K562 (cell line): ENCODE results near the gene GASK1A. TPM values are rescaled to one million over a fixed set of nuclear protein-coding genes. Genes with fewer than 3 reads are reported as not detected.

Source experiments
- ATAC-seq: fragments of 200-7000 bp; cut with Tn5 transposase; 3 replicates; pipeline ENCODE4 v1.9.1; 2020; ENCODE audit warnings: moderate library complexity
- BruUV-seq: library from RNA; stranded (reverse); fragments of 400-500 nt; replicated peaks from 2 replicates; lab custom pipeline; 2021; lab: Mats Ljungman, UMichigan
- CTCF ChIA-PET: fragments of 300-600 bp; formaldehyde crosslinking; extraction: SDS; loops from one replicate; lab custom pipeline; 2021; ENCODE audit warnings: low intra/inter-chr PET ratio; lab: Yijun Ruan, JAX
- POLR2A ChIA-PET: fragments of 300-600, 350-650 bp; sonication (Branson Sonifier 250); formaldehyde crosslinking; extraction: SDS; loops from one replicate; lab custom pipeline; 2021; ENCODE audit warnings: antibody characterized with exemption, inconsistent platforms; lab: Yijun Ruan, JAX
- DNase-seq, 4 experiments: peaks; one replicate each; pipeline versions ENCODE4 v3.0.0 to v3.0.0-alpha.2; 2011 to 2018; ENCODE audit warnings: low spot score in 3 of 4, mixed read lengths in 3 of 4; ENCODE audit errors: extremely low read depth in 1 of 4
- FAIRE-seq: peaks from 2 replicates; lab custom pipeline; 2011; peaks lifted over from hg19 to GRCh38; lab: Jason Lieb, UNC
- H2AFZ ChIP-seq: 2 replicates; pipeline ENCODE4 v1.6.0; 2011; ENCODE audit warnings: low read depth, low read length, control low read depth, inconsistent platforms
- H3K27ac ChIP-seq: fragments of 200-600 bp; 3 replicates; pipeline ENCODE4 v1.8.0; 2011; ENCODE audit warnings: low read depth, mild to moderate bottlenecking, control low read depth, inconsistent platforms, low read length, moderate library complexity, mixed read lengths; ENCODE audit errors: extremely low read depth
- H3K27me3 ChIP-seq, 2 experiments: fragments of 300-600 bp in 1 of 2; 2 replicates in 1 of 2; 3 replicates in 1 of 2; pipeline versions ENCODE4 v1.6.0 to v1.8.0; 2011; ENCODE audit warnings: inconsistent platforms in 2 of 2, low read length in 2 of 2, mild to moderate bottlenecking in 1 of 2, mixed read lengths in 1 of 2, moderate library complexity in 1 of 2; ENCODE audit not compliant: control insufficient read depth in 2 of 2, insufficient read depth in 2 of 2
- H3K36me3 ChIP-seq: fragments of 300-600 bp; 3 replicates; pipeline ENCODE4 v1.8.0; 2011; ENCODE audit warnings: mild to moderate bottlenecking, low read length, inconsistent platforms; ENCODE audit not compliant: control insufficient read depth, insufficient read depth
- H3K4me1 ChIP-seq, 2 experiments: fragments of 200-600 bp in 1 of 2; replicated peaks in 1 of 2; 2 replicates in 1 of 2; 3 replicates in 1 of 2; pipeline versions ENCODE4 v1.5.1 to v1.8.0; 2011; ENCODE audit warnings: inconsistent platforms in 2 of 2, low read length in 2 of 2, mild to moderate bottlenecking in 1 of 2, mixed read lengths in 1 of 2, moderate library complexity in 1 of 2; ENCODE audit not compliant: control insufficient read depth in 2 of 2, insufficient read depth in 2 of 2
- H3K4me2 ChIP-seq: 2 replicates; pipeline ENCODE4 v1.6.1; 2011; ENCODE audit warnings: low read length, control low read depth, inconsistent platforms, mixed read lengths; ENCODE audit not compliant: insufficient read depth
- H3K4me3 ChIP-seq: fragments of 200-600 bp; sonication (generic), shearing (Covaris generic); 2 replicates; pipeline ENCODE4 v1.5.1; 2016; ENCODE audit warnings: control low read depth, inconsistent platforms
- H3K79me2 ChIP-seq: fragments of 200-600 bp; 3 replicates; pipeline ENCODE4 v1.8.0; 2011; ENCODE audit warnings: low read length, inconsistent platforms; ENCODE audit not compliant: control insufficient read depth, insufficient read depth
- H3K9ac ChIP-seq, 2 experiments: 2 replicates each; pipeline versions ENCODE4 v1.6.0 to v1.6.1; 2011; ENCODE audit warnings: low read depth in 2 of 2, low read length in 2 of 2, control low read depth in 1 of 2, inconsistent platforms in 1 of 2, mild to moderate bottlenecking in 1 of 2, mixed read lengths in 1 of 2; ENCODE audit not compliant: insufficient read depth in 1 of 2
- H3K9me1 ChIP-seq: one replicate; pipeline ENCODE4 v1.6.0; 2011; ENCODE audit warnings: inconsistent platforms, mild to moderate bottlenecking, low read length, moderate library complexity; ENCODE audit not compliant: control insufficient read depth, insufficient read depth
- H3K9me3 ChIP-seq: replicated peaks from 2 replicates; pipeline ENCODE4 v1.5.1; 2011; ENCODE audit warnings: low read depth, low read length, inconsistent platforms; ENCODE audit not compliant: control insufficient read depth, insufficient read depth
- H4K20me1 ChIP-seq: replicated peaks from 2 replicates; pipeline ENCODE4 v1.6.1; 2011; ENCODE audit warnings: low read length, inconsistent platforms, mixed read lengths; ENCODE audit not compliant: control insufficient read depth, insufficient read depth
- ADNP ChIP-seq: fragments of 200-800 bp; sonication (Bioruptor generic); IDR thresholded peaks from 2 replicates; pipeline ENCODE4 v1.6.1; 2016; ENCODE audit warnings: missing genetic modification characterization, missing compliant biosample characterization
- E2F3 ChIP-seq: fragments of 250-450 bp; sonication (Bioruptor Pico); IDR thresholded peaks from 2 replicates; pipeline ENCODE4 v1.4.0; 2020; ENCODE audit warnings: mild to moderate bottlenecking
- ETS2 ChIP-seq: IDR thresholded peaks from 2 replicates; pipeline ENCODE4 v1.6.1; 2016; ENCODE audit warnings: borderline replicate concordance, missing genetic modification characterization, mild to moderate bottlenecking, moderate library complexity, missing compliant biosample characterization; ENCODE audit not compliant: poor library complexity, severe bottlenecking
- ETV5 ChIP-seq: sonication (generic); formaldehyde crosslinking; IDR thresholded peaks from 2 replicates; pipeline ENCODE4 v1.4.0; 2020; ENCODE audit warnings: low read depth, mild to moderate bottlenecking, missing genetic modification reagents
- EZH2 ChIP-seq: IDR thresholded peaks from 2 replicates; pipeline ENCODE4 v1.6.1; 2012; ENCODE audit warnings: low read depth, mild to moderate bottlenecking, inconsistent platforms, low read length, borderline replicate concordance
- FIP1L1 ChIP-seq: fragments of 200-400 bp; formaldehyde crosslinking; IDR thresholded peaks from 2 replicates; pipeline ENCODE4 v1.6.1; 2018; ENCODE audit warnings: mild to moderate bottlenecking, low read depth, low read length; ENCODE audit not compliant: poor library complexity, severe bottlenecking
- KDM5B ChIP-seq: fragments of 200-600 bp; sonication (generic); IDR thresholded peaks from 2 replicates; pipeline ENCODE4 v1.6.1; 2012; ENCODE audit warnings: low read depth, mild to moderate bottlenecking, moderate library complexity, low read length, control low read depth, inconsistent platforms; ENCODE audit not compliant: insufficient replicate concordance
- NFE2 ChIP-seq: IDR thresholded peaks from 2 replicates; pipeline ENCODE4 v1.6.1; 2014; ENCODE audit warnings: antibody characterized with exemption, low read depth
- RBFOX2 ChIP-seq: fragments of 200-400 bp; formaldehyde crosslinking; IDR thresholded peaks from 2 replicates; pipeline ENCODE4 v1.6.1; 2017; ENCODE audit warnings: low read depth, mild to moderate bottlenecking, low read length, moderate library complexity
- RUNX1 ChIP-seq: sonication (generic); IDR thresholded peaks from 2 replicates; pipeline ENCODE4 v1.6.1; 2016; ENCODE audit warnings: antibody characterized with exemption, low read depth
- SIX5 ChIP-seq, 2 experiments: IDR thresholded peaks; 2 replicates each; pipeline ENCODE4 v1.6.1; 2011; ENCODE audit warnings: low read length in 2 of 2, borderline replicate concordance in 1 of 2, low read depth in 1 of 2, mild to moderate bottlenecking in 1 of 2, moderate library complexity in 1 of 2; ENCODE audit not compliant: insufficient read depth in 1 of 2
- SMARCA4 ChIP-seq: fragments of 450-650 bp; IDR thresholded peaks from 2 replicates; pipeline ENCODE4 v1.6.1; 2016
- TAF15 ChIP-seq: fragments of 200-400 bp; formaldehyde crosslinking; IDR thresholded peaks from 2 replicates; pipeline ENCODE4 v1.6.1; 2017; ENCODE audit warnings: mild to moderate bottlenecking, low read depth, low read length, moderate library complexity
- THRAP3 ChIP-seq: fragments of 450-650 bp; IDR thresholded peaks from 2 replicates; pipeline ENCODE4 v1.6.1; 2016; ENCODE audit warnings: mild to moderate bottlenecking, inconsistent platforms, borderline replicate concordance
- XRCC3 ChIP-seq: fragments of 450-650 bp; IDR thresholded peaks from 2 replicates; pipeline ENCODE4 v1.6.1; 2017; ENCODE audit warnings: mild to moderate bottlenecking, moderate library complexity
- ZC3H11A ChIP-seq: IDR thresholded peaks from 2 replicates; pipeline ENCODE4 v1.6.1; 2012; ENCODE audit warnings: low read depth, low read length, improper control_type of control experiment
- ZNF239 ChIP-seq: fragments of 250-450 bp; sonication (Bioruptor Pico); IDR thresholded peaks from 2 replicates; pipeline ENCODE4 v1.4.0; 2020; ENCODE audit warnings: mild to moderate bottlenecking
- ZNF282 ChIP-seq: sonication (generic); formaldehyde crosslinking; IDR thresholded peaks from 2 replicates; pipeline ENCODE4 v1.8.1; 2023; ENCODE audit warnings: missing genetic modification reagents
- WGBS: fragments of 100-300 bp; shearing (Covaris generic); methylation state at CpG from one replicate; pipeline ENCODE4 v1.1.6; 2016; ENCODE audit warnings: low coverage, mixed read lengths; ENCODE audit not compliant: insufficient coverage; ENCODE audit errors: missing lambda C conversion rate; 5-methylcytosine and 5-hydroxymethylcytosine counted together
- in situ Hi-C: fragments of 300-500 bp; cut with MboI; formaldehyde crosslinking; loops from 4 replicates; pipeline ENCODE4 v1.15.0; 2018; ENCODE audit warnings: inconsistent platforms, mixed read lengths
- intact Hi-C: fragments of 100-400 bp; cut with micrococcal nuclease; formaldehyde crosslinking; loops from 2 replicates; pipeline ENCODE4 v1.14.2; 2022
- polyA plus RNA-seq, 8 experiments: library from polyadenylated mRNA; depleted of rRNA in 4 of 8; stranded (reverse) in 5 of 8; unstranded in 3 of 8; fragments of >200 nt; fragmentation: Nextera tagmentation in 2 of 8; fragmentation: Illumina TruSeq in 1 of 8; extraction: Ambion mirVana in 2 of 8; extraction: Trizol in 1 of 8; gene quantifications; 2 replicates each; pipeline versions ENCODE4 v1.2.1 to v1.2.3, GENCODE V29; 2011 to 2014; ENCODE audit warnings: inconsistent platforms in 1 of 8, missing spikeins in 1 of 8
- total RNA-seq, 7 experiments: library from RNA; depleted of rRNA in 6 of 7; stranded (reverse); fragments of >200 nt in 6 of 7; fragmentation: Illumina TruSeq in 2 of 7; extraction: Trizol in 2 of 7; gene quantifications; 2 replicates each; pipeline versions ENCODE4 v1.2.1 to v1.2.3, GENCODE V29; 2011 to 2021; ENCODE audit warnings: low replicate concordance in 1 of 7
- TF ChIP-seq, protein P1 (sequence below): fragments of 450-650 bp; IDR thresholded peaks from 2 replicates; pipeline ENCODE4 v1.6.1; 2017; ENCODE audit warnings: mild to moderate bottlenecking, moderate library complexity
- TF ChIP-seq, protein P2 (sequence below), 3 experiments: fragments of 200-800 bp in 1 of 3; sonication (Bioruptor generic) in 1 of 3; sonication (generic) in 1 of 3; formaldehyde crosslinking in 1 of 3; IDR thresholded peaks; 2 replicates each; pipeline versions ENCODE4 v1.6.1 to v1.8.0; 2016 to 2022; ENCODE audit warnings: mild to moderate bottlenecking in 2 of 3, missing compliant biosample characterization in 2 of 3, missing genetic modification characterization in 2 of 3, missing genetic modification reagents in 1 of 3

Gene GASK1A
- total and polyA plus RNA-seq, 9 of the 15 experiments (the other 6 are each of a cell fraction or from before 2014, with no cell fraction given) = 0.04 to 0.11 (median 0.05) TPM; not detected in 5

DNA sequence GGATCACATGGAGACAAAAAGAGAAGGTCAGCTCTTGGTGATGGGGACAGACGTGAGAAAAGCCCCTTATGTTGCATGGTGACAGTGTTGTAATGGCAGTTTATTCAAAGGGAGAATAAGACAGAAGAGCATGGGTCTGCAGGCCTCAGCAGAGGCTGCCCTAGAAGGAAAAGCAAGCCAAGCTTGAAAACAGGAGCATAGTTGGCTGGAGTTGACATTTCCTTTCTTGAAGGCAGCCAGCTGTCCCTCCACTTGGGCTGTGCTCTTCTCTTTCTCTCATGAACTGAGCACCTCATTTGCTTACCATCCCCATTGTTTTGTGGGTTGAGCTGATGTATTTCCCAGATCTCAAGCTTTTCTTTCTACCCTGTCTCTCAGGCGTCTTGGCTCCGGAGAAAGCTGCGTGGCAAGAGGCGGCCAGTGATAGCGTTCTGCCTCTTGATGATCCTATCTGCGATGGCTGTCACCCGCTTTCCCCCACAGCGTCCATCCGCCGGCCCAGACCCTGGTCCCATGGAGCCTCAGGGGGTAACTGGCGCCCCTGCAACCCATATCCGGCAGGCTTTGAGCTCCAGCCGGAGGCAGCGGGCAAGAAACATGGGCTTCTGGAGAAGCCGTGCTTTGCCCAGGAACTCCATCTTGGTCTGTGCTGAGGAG, 52.9 kb downstream of the GASK1A start:
- H3K27me3 ChIP-seq = peaks cover 28 to 70% of the 10 kb centered on the region in 2 experiments
- H3K4me3 ChIP-seq = no peak overlapping the region
- H3K4me2 ChIP-seq = no peak overlapping the region
- H3K36me3 ChIP-seq = no peaks in the 10 kb centered on the region
- no peaks in the 10 kb centered on the region for H3K79me2 ChIP-seq
- DNase-seq (no peak), ATAC-seq (no peak), FAIRE-seq (no peak)
- no peaks in the 10 kb centered on the region for H3K9me3 ChIP-seq
- no peaks in the 10 kb centered on the region for H3K9me1 ChIP-seq
- POLR2A ChIA-PET = interaction anchor here (0.5 kb wide), 1 partner anchor 72 kb away, joined by 3 read pairs; no protein-coding TSS in a partner anchor
- no peak overlapping the region for H3K9ac ChIP-seq
- no peak overlapping the region for H2AFZ ChIP-seq
- no peak overlapping the region for H3K27ac ChIP-seq
- intact Hi-C loops = no loop called here
- TF ChIP-seq, protein P1, sequence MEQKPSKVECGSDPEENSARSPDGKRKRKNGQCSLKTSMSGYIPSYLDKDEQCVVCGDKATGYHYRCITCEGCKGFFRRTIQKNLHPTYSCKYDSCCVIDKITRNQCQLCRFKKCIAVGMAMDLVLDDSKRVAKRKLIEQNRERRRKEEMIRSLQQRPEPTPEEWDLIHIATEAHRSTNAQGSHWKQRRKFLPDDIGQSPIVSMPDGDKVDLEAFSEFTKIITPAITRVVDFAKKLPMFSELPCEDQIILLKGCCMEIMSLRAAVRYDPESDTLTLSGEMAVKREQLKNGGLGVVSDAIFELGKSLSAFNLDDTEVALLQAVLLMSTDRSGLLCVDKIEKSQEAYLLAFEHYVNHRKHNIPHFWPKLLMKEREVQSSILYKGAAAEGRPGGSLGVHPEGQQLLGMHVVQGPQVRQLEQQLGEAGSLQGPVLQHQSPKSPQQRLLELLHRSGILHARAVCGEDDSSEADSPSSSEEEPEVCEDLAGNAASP = no peak
- TF ChIP-seq SMARCA4 = no peak
- no peak for TF ChIP-seq KDM5B
- no peak for TF ChIP-seq EZH2
- TF ChIP-seq RUNX1 = no peak
- no peak for TF ChIP-seq E2F3 (CRISPR knock-in tag)
- TF ChIP-seq ADNP (tag) = no peak
- no peak for TF ChIP-seq ZNF239
- no peak for TF ChIP-seq ZNF282 (CRISPR knock-in tag)
- TF ChIP-seq ETV5 = no peak
- TF ChIP-seq, protein P2, sequence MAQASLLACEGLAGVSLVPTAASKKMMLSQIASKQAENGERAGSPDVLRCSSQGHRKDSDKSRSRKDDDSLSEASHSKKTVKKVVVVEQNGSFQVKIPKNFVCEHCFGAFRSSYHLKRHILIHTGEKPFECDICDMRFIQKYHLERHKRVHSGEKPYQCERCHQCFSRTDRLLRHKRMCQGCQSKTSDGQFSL (CRISPR knock-in tag; IDR thresholded peaks at IDR 0.05) = no peak
- TF ChIP-seq, protein P2 (tag; IDR thresholded peaks at IDR 0.05) = no peak
- TF ChIP-seq FIP1L1 = no peak
- no peak for TF ChIP-seq ETS2 (tag)
- no peak for TF ChIP-seq ZC3H11A
- TF ChIP-seq SIX5 (IDR thresholded peaks at IDR 0.05; ENCODE audit: borderline replicate concordance in 1 of 2, insufficient read depth in 1 of 2, low read depth in 1 of 2, low read length in 2 of 2) = no peak
- no peak for TF ChIP-seq XRCC3
- TF ChIP-seq NFE2 = no peak
- TF ChIP-seq TAF15 = no peak
- no peak for TF ChIP-seq THRAP3
- TF ChIP-seq RBFOX2 = no peak
- H4K20me1 ChIP-seq = no peaks in the 10 kb centered on the region; the same call in 1 of the 2 replicates
- no TSS peak for BruUV-seq
- under 1% methylated on average over 16 of the region's 16 CpGs for WGBS
- no peaks in the 10 kb centered on the region for H3K4me1 ChIP-seq
- CTCF ChIA-PET = no interaction called here
- in situ Hi-C loops = loop anchor here (10.0 kb wide), 1 partner anchor 1013 kb away; no protein-coding TSS in a partner anchor
